ACC112 (cell line): ENCODE data around the gene FAM124A.

Source experiments
- H2AFZ ChIP-seq: fragments of 200-600 bp; sonication (generic); one replicate; pipeline ENCODE4 v1.6.0; 2017; ENCODE audit warnings: antibody characterized with exemption, low read length; ENCODE audit not compliant: unreplicated experiment
- H3K27ac ChIP-seq: fragments of 200-600 bp; sonication (generic); 2 replicates; pipeline ENCODE4 v1.5.1; 2014; ENCODE audit warnings: low read depth, mild to moderate bottlenecking, antibody characterized with exemption, low read length, moderate library complexity
- H3K27me3 ChIP-seq: fragments of 200-600 bp; sonication (generic); 2 replicates; pipeline ENCODE4 v1.6.1; 2014; ENCODE audit warnings: mild to moderate bottlenecking, antibody characterized with exemption, low read length, moderate library complexity, mixed read lengths; ENCODE audit not compliant: insufficient read depth
- H3K36me3 ChIP-seq: fragments of 200-600 bp; sonication (generic); 2 replicates; pipeline ENCODE4 v1.6.1; 2016; ENCODE audit warnings: mild to moderate bottlenecking, antibody characterized with exemption, low read length, moderate library complexity, mixed read lengths; ENCODE audit not compliant: insufficient read depth
- H3K4me1 ChIP-seq: fragments of 200-600 bp; sonication (generic); one replicate; pipeline ENCODE4 v1.6.1; 2016; ENCODE audit warnings: low read length, mixed read lengths; ENCODE audit not compliant: insufficient read depth, unreplicated experiment, control insufficient read depth
- H3K4me3 ChIP-seq: fragments of 200-600 bp; sonication (generic); 2 replicates; pipeline ENCODE4 v1.5.1; 2014; ENCODE audit warnings: mild to moderate bottlenecking, low read depth, low read length
- H3K79me2 ChIP-seq: fragments of 200-600 bp; sonication (generic); one replicate; pipeline ENCODE4 v1.6.0; 2016; ENCODE audit warnings: low read length; ENCODE audit not compliant: control insufficient read depth, unreplicated experiment, insufficient read depth

FAM124A gene

GRCh38 chr13:51193387-51193786 lies 28.8 kb upstream of the FAM124A start:
- H3K27ac ChIP-seq, result no peak overlapping the region
- H3K36me3 ChIP-seq, result no peaks in the 10 kb centered on the region
- no peak overlapping the region for H3K4me3 ChIP-seq
- H3K79me2 ChIP-seq, result no peaks in the 10 kb centered on the region
- H3K27me3 ChIP-seq, result no peaks in the 10 kb centered on the region
- peaks cover 11% of the 10 kb centered on the region for H3K4me1 ChIP-seq
- no peak overlapping the region for H2AFZ ChIP-seq

DNA sequence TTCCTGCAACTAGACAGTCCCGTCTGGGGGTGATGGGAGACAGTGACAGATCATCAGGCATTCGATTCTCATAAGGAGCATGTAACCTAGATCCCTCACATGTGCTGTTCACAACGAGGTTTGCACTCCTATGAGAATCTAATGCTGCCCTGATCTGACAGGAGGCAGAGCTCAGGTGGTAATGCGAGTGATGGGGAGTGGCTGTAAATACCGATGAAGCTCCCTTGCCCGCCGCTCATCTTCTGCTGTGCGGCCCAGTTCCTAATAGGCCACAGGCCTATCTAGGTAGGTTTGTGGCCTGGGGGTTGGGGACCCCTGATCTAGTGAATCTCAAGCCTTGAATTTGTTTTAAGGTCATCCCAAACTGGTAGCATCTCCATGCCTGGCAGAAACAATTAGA lies 27.3 kb upstream of the FAM124A start:
- no peak overlapping the region for H2AFZ ChIP-seq
- H3K4me1 ChIP-seq, result peaks cover 11% of the 10 kb centered on the region
- no peaks in the 10 kb centered on the region for H3K79me2 ChIP-seq
- no peaks in the 10 kb centered on the region for H3K27me3 ChIP-seq
- no peak overlapping the region for H3K4me3 ChIP-seq
- H3K36me3 ChIP-seq, result no peaks in the 10 kb centered on the region
- H3K27ac ChIP-seq, result no peak overlapping the region

GRCh38 chr13:51201886-51202285 lies 20.3 kb upstream of the FAM124A start:
- Histone ChIP-seq H3K4me3 (no peak overlapping the region), H3K79me2 (no peaks in the 10 kb centered on the region), H3K36me3 (no peaks in the 10 kb centered on the region), H3K27me3 (no peaks in the 10 kb centered on the region), H3K27ac (peak overlapping the region; percentile 62; the same call in 1 of the 2 replicates), H2AFZ (peak overlapping the region; percentile 75), H3K4me1 (peaks cover 18% of the 10 kb centered on the region)

DNA sequence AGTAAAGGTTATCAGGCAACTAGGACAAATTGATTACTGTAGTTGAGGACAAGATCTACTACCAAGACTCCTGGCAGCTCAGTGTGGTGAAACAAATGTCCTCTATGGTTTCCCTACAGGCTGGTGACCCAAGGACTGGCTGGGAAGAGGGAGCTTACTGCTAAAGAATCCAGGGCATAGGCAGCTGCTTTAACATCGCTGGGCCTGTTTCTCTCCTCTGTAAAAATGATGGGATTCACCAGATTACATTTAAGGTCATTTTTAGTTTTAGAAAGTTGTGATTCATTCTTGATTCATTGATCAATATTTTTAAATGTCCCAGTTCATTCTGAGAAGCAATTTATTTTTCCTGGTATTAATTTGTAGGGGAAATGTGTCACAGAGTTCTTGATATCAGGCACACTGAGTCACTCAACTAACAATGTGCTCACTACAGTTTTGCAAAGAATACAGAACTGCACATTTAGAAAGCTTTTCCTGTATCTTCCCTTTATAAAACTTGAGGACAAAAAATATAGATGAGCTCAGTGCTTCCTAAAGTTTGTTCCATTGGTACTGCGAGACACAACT lies 19.6 kb upstream of the FAM124A start:
- Histone ChIP-seq H3K36me3 (no peaks in the 10 kb centered on the region), H3K27ac (peak overlapping the region; percentile 62), H3K4me3 (no peak overlapping the region), H3K79me2 (no peaks in the 10 kb centered on the region), H2AFZ (peak overlapping the region; percentile 69), H3K4me1 (peaks cover 18% of the 10 kb centered on the region), H3K27me3 (no peaks in the 10 kb centered on the region)

- no peaks in the 10 kb centered on the region for H3K36me3 ChIP-seq
- H3K4me1 ChIP-seq, result peaks cover 18% of the 10 kb centered on the region
- no peak overlapping the region for H2AFZ ChIP-seq
- no peak overlapping the region for H3K27ac ChIP-seq
- peaks cover 31% of the 10 kb centered on the region for H3K27me3 ChIP-seq
- no peak overlapping the region for H3K4me3 ChIP-seq
- H3K79me2 ChIP-seq, result no peaks in the 10 kb centered on the region
Measured at GRCh38 chr13:51206584-51206983, 15.6 kb upstream of the FAM124A start.

GRCh38 chr13:51207881-51208280 lies 14.3 kb upstream of the FAM124A start:
- Histone ChIP-seq H3K79me2 (no peaks in the 10 kb centered on the region), H3K27ac (no peak overlapping the region), H3K4me1 (peaks cover 10% of the 10 kb centered on the region), H3K4me3 (no peak overlapping the region), H3K27me3 (peaks cover 40% of the 10 kb centered on the region), H2AFZ (no peak overlapping the region), H3K36me3 (no peaks in the 10 kb centered on the region)

- Histone ChIP-seq H3K4me3 (no peak overlapping the region), H3K36me3 (no peaks in the 10 kb centered on the region), H3K27ac (no peak overlapping the region), H3K4me1 (peaks cover 10% of the 10 kb centered on the region), H3K27me3 (peaks cover 40% of the 10 kb centered on the region), H2AFZ (no peak overlapping the region), H3K79me2 (no peaks in the 10 kb centered on the region)
Measured at GRCh38 chr13:51208716-51209115, 13.5 kb upstream of the FAM124A start.

- Histone ChIP-seq H3K4me1 (peaks cover 11% of the 10 kb centered on the region), H3K27me3 (peaks cover 40% of the 10 kb centered on the region), H3K36me3 (no peaks in the 10 kb centered on the region), H2AFZ (no peak overlapping the region), H3K79me2 (no peaks in the 10 kb centered on the region), H3K4me3 (no peak overlapping the region), H3K27ac (no peak overlapping the region)
Measured at GRCh38 chr13:51211910-51212309, 10.3 kb upstream of the FAM124A start.

DNA sequence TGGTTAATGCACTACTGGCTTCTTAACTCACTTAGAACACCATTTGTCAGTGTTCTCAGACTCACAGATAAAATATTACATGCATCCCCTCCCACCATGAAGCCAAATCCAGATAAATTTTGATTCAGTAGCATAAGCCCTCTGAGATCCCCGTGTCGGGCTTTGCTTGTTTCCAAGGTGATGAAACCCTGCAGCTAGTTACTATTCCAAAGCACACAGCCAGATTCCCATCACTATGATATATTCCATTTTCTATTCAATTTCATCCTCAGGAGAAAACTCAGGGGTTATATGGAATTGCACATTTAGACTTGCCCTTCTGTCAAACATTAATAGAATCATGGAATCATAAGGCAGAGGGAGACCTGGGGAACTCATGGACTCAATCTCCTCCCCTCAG lies 9.4 kb upstream of the FAM124A start:
- Histone ChIP-seq H3K27me3 (peaks cover 40% of the 10 kb centered on the region), H3K27ac (peak overlapping the region; percentile 58), H3K4me3 (no peak overlapping the region), H3K79me2 (no peaks in the 10 kb centered on the region), H3K4me1 (peaks cover 11% of the 10 kb centered on the region), H3K36me3 (no peaks in the 10 kb centered on the region), H2AFZ (no peak overlapping the region)

DNA sequence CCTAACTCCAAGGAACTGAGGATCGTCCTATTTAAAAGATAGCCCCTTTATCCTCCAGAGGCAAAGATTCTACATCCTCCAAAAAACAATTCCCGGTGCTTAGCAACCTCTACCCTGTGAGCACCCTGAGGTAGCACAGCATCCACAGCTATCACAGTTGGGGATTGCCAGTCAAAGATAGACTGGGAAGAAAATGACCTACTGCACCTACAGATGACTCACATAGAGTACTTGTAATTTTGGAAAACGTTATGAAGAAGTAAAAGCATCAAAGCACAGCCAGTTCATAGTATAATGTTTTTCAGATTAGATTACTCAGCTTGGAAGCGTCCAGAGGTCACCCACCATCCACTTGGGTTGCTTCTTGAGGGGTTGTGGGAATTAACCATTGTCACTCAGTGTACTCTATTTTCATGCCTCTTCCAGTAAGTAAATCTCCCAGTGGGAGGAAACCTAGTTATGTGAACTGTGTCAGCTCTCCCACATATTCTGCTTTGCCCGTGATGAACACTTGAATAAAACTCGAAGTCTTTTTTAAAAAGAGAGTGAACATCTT lies 8.9 kb upstream of the FAM124A start:
- peaks cover 40% of the 10 kb centered on the region for H3K27me3 ChIP-seq

GRCh38 chr13:51218626-51219025 lies 3.6 kb upstream of the FAM124A start:
- H3K27ac ChIP-seq, result no peak overlapping the region
- no peaks in the 10 kb centered on the region for H3K36me3 ChIP-seq
- H2AFZ ChIP-seq, result no peak overlapping the region
- H3K4me1 ChIP-seq, result peaks cover 2% of the 10 kb centered on the region
- H3K79me2 ChIP-seq, result no peaks in the 10 kb centered on the region
- no peak overlapping the region for H3K4me3 ChIP-seq
- H3K27me3 ChIP-seq, result 0 out of 2 replicates have a peak, but pooled peaks cover 5% of the 10 kb centered on the region

More for the DNA sequence above, 8.9 kb upstream of the FAM124A start:
- H2AFZ ChIP-seq, result no peak overlapping the region
- no peak overlapping the region for H3K4me3 ChIP-seq
- peak overlapping the region; percentile 76 for H3K27ac ChIP-seq
- peaks cover 11% of the 10 kb centered on the region for H3K4me1 ChIP-seq
- no peaks in the 10 kb centered on the region for H3K36me3 ChIP-seq
- H3K79me2 ChIP-seq, result no peaks in the 10 kb centered on the region
